IMR-90 (cell line): ENCODE measurements around the gene CD164L2. TPM values are rescaled to one million over a fixed set of nuclear protein-coding genes. Genes with fewer than 3 reads are reported as not detected.

Source experiments
- ATAC-seq: fragments of 200-7000 bp; cut with Tn5 transposase; 2 replicates; pipeline ENCODE4 v1.9.1; 2020; ENCODE audit warnings: low read depth, mild to moderate bottlenecking, moderate library complexity
- BruUV-seq: library from RNA; stranded (reverse); fragments of 400-500 nt; replicated peaks from 2 replicates; lab custom pipeline; 2021; lab: Mats Ljungman, UMichigan
- CTCF ChIA-PET: fragments of 300-600 bp; formaldehyde crosslinking; extraction: SDS; loops from one replicate; lab custom pipeline; 2021; ENCODE audit warnings: antibody characterized with exemption; lab: Yijun Ruan, JAX
- POLR2A ChIA-PET: fragments of 300-600 bp; sonication (Branson Sonifier 250); formaldehyde crosslinking; loops from one replicate; lab custom pipeline; 2022; ENCODE audit warnings: antibody characterized with exemption; ENCODE audit not compliant: unreplicated experiment; lab: Charles Lee
- DNase-seq: peaks from one replicate; pipeline ENCODE4 v3.0.0; 2013
- H2AFZ ChIP-seq: replicated peaks from 2 replicates; pipeline ENCODE3; 2013; ENCODE audit warnings: low read length, mild to moderate bottlenecking; ENCODE audit not compliant: poor library complexity
- H2AK5ac ChIP-seq: 2 replicates; pipeline ENCODE4 v1.6.1; 2013; ENCODE audit warnings: low read depth, low read length, inconsistent platforms
- H2AK9ac ChIP-seq: replicated peaks from 2 replicates; pipeline ENCODE3; 2013; ENCODE audit warnings: mild to moderate bottlenecking, low read depth, low read length, moderate library complexity; ENCODE audit not compliant: poor library complexity
- H2BK120ac ChIP-seq: 2 replicates; pipeline ENCODE4 v1.6.1; 2013; ENCODE audit warnings: low read depth, low read length, inconsistent platforms
- H2BK15ac ChIP-seq: 3 replicates; pipeline ENCODE4 v1.6.1; 2013; ENCODE audit warnings: low read depth, low read length, inconsistent platforms
- H2BK20ac ChIP-seq: 2 replicates; pipeline ENCODE4 v1.6.1; 2013; ENCODE audit warnings: low read depth, mild to moderate bottlenecking, inconsistent platforms, low read length, moderate library complexity
- H2BK5ac ChIP-seq: 2 replicates; pipeline ENCODE4 v1.6.1; 2013; ENCODE audit warnings: mild to moderate bottlenecking, low read depth, low read length, inconsistent platforms; ENCODE audit not compliant: poor library complexity, severe bottlenecking
- H3K14ac ChIP-seq: replicated peaks from 2 replicates; pipeline ENCODE4 v1.6.1; 2013; ENCODE audit warnings: low read depth, low read length, inconsistent platforms
- H3K18ac ChIP-seq: 2 replicates; pipeline ENCODE4 v1.6.1; 2013; ENCODE audit warnings: low read depth, low read length, control low read depth
- H3K23ac ChIP-seq: 2 replicates; pipeline ENCODE4 v1.6.1; 2013; ENCODE audit warnings: low read depth, low read length, inconsistent platforms
- H3K27ac ChIP-seq: 2 replicates; pipeline ENCODE4 v1.5.1; 2013; ENCODE audit warnings: mild to moderate bottlenecking, control low read depth, low read length; ENCODE audit not compliant: insufficient read depth
- H3K27me3 ChIP-seq: 2 replicates; pipeline ENCODE4 v1.6.1; 2013; ENCODE audit warnings: low read length; ENCODE audit not compliant: control insufficient read depth, insufficient read depth
- H3K36me3 ChIP-seq: 2 replicates; pipeline ENCODE4 v1.6.1; 2013; ENCODE audit warnings: low read length, mixed read lengths; ENCODE audit not compliant: control insufficient read depth, insufficient read depth
- H3K4ac ChIP-seq: 2 replicates; pipeline ENCODE4 v1.6.1; 2013; ENCODE audit warnings: low read depth, low read length, inconsistent platforms
- H3K4me1 ChIP-seq: 2 replicates; pipeline ENCODE4 v1.6.1; 2013; ENCODE audit warnings: low read length, mixed read lengths; ENCODE audit not compliant: control insufficient read depth, insufficient read depth
- H3K4me2 ChIP-seq: 2 replicates; pipeline ENCODE4 v1.6.1; 2013; ENCODE audit warnings: low read depth, mild to moderate bottlenecking, control low read depth, low read length, moderate library complexity
- H3K4me3 ChIP-seq: 2 replicates; pipeline ENCODE4 v1.5.1; 2013; ENCODE audit warnings: low read depth, mild to moderate bottlenecking, control low read depth, low read length, moderate library complexity; ENCODE audit not compliant: insufficient read depth
- H3K56ac ChIP-seq: 2 replicates; pipeline ENCODE4 v1.6.1; 2013; ENCODE audit warnings: low read length, inconsistent platforms; ENCODE audit not compliant: insufficient read depth; ENCODE audit errors: extremely low read depth
- H3K79me1 ChIP-seq, 2 experiments: 2 replicates each; pipeline ENCODE4 v1.6.1; 2013; ENCODE audit warnings: low read length in 2 of 2, inconsistent platforms in 1 of 2, low read depth in 1 of 2
- H3K9ac ChIP-seq: 2 replicates; pipeline ENCODE4 v1.6.1; 2013; ENCODE audit warnings: low read depth, low read length, control low read depth
- H3K9me1 ChIP-seq: 2 replicates; pipeline ENCODE4 v1.6.1; 2013; ENCODE audit warnings: low read length, inconsistent platforms; ENCODE audit not compliant: insufficient read depth
- H3K9me3 ChIP-seq: 2 replicates; pipeline ENCODE4 v1.6.1; 2013; ENCODE audit warnings: low read length; ENCODE audit not compliant: control insufficient read depth, insufficient read depth
- H4K20me1 ChIP-seq: 2 replicates; pipeline ENCODE4 v1.6.1; 2013; ENCODE audit warnings: low read length, inconsistent platforms; ENCODE audit not compliant: insufficient read depth
- H4K5ac ChIP-seq: 2 replicates; pipeline ENCODE4 v1.6.1; 2013; ENCODE audit warnings: mild to moderate bottlenecking, low read depth, low read length, control low read depth
- H4K8ac ChIP-seq, 2 experiments: 2 replicates each; pipeline ENCODE4 v1.6.1; 2013; ENCODE audit warnings: low read depth in 2 of 2, low read length in 2 of 2, control low read depth in 1 of 2, inconsistent platforms in 1 of 2
- H4K91ac ChIP-seq: 2 replicates; pipeline ENCODE4 v1.6.1; 2013; ENCODE audit warnings: low read depth, low read length, inconsistent platforms; ENCODE audit not compliant: insufficient read depth
- BHLHE40 ChIP-seq: fragments of 150-350 bp; IDR thresholded peaks from 2 replicates; pipeline ENCODE4 v1.6.1; 2016; ENCODE audit warnings: mild to moderate bottlenecking, low read depth, low read length
- CEBPB ChIP-seq: IDR thresholded peaks from 2 replicates; pipeline ENCODE4 v1.6.1; 2012; ENCODE audit warnings: low read depth, low read length, improper control_type of control experiment
- CHD1 ChIP-seq: IDR thresholded peaks from 2 replicates; pipeline ENCODE4 v1.6.1; 2012; ENCODE audit warnings: low read depth, low read length, improper control_type of control experiment
- CTCF ChIP-seq: conservative IDR thresholded peaks from 2 replicates; pipeline ENCODE4 v1.5.1; 2012; ENCODE audit warnings: mild to moderate bottlenecking, low read depth, low read length, improper control_type of control experiment
- ELK1 ChIP-seq: fragments of 150-350 bp; IDR thresholded peaks from 2 replicates; pipeline ENCODE4 v1.6.1; 2016; ENCODE audit warnings: low read depth, mild to moderate bottlenecking, low read length, moderate library complexity, borderline replicate concordance
- NFE2L2 ChIP-seq: fragments of 150-350 bp; IDR thresholded peaks from 2 replicates; pipeline ENCODE4 v1.6.1; 2016; ENCODE audit warnings: low read depth, mild to moderate bottlenecking, low read length
- POLR2A ChIP-seq: IDR thresholded peaks from 2 replicates; pipeline ENCODE4 v1.6.1; 2012; ENCODE audit warnings: mild to moderate bottlenecking, low read depth, low read length
- RAD21 ChIP-seq: IDR thresholded peaks from 2 replicates; pipeline ENCODE4 v1.6.1; 2012; ENCODE audit warnings: low read length, improper control_type of control experiment
- RCOR1 ChIP-seq: IDR thresholded peaks from 2 replicates; pipeline ENCODE4 v1.6.1; 2012; ENCODE audit warnings: mild to moderate bottlenecking, low read length, improper control_type of control experiment; ENCODE audit not compliant: insufficient replicate concordance
- RFX5 ChIP-seq: IDR thresholded peaks from 2 replicates; pipeline ENCODE4 v1.8.0; 2012; ENCODE audit warnings: low read depth, mild to moderate bottlenecking, low read length, moderate library complexity
- USF2 ChIP-seq: fragments of 150-350 bp; IDR thresholded peaks from 2 replicates; pipeline ENCODE4 v1.6.1; 2017; ENCODE audit warnings: mild to moderate bottlenecking, antibody characterized with exemption, low read length, low read depth
- WGBS, 2 experiments: methylation state at CpG; one replicate each; pipeline versions ENCODE4 v1.1.5 to v1.1.7; 2013; ENCODE audit warnings: missing lambda C conversion rate in 2 of 2; ENCODE audit not compliant: insufficient read length in 1 of 2; ENCODE audit errors: extremely low coverage in 2 of 2; 5-methylcytosine and 5-hydroxymethylcytosine counted together
- dilution Hi-C: fragments of 300-500 bp; cut with HindIII; formaldehyde crosslinking; loops from one replicate; pipeline ENCODE4 v1.14.3; 2018; ENCODE audit warnings: low sequenced_read_pairs; ENCODE audit not compliant: unreplicated experiment
- in situ Hi-C: fragments of 300-500 bp; cut with MboI; formaldehyde crosslinking; loops from 3 replicates; pipeline ENCODE4 v1.14.3; 2019; ENCODE audit warnings: low sequenced_read_pairs, inconsistent platforms, mixed read lengths
- intact Hi-C: fragments of 100-400 bp; cut with micrococcal nuclease; formaldehyde crosslinking; loops from 2 replicates; pipeline ENCODE4 v1.10.0; 2022
- polyA plus RNA-seq, 3 experiments: library from polyadenylated mRNA; depleted of rRNA; stranded (reverse); fragments of >200 nt; gene quantifications; 2 replicates each; pipeline ENCODE4 v1.2.3, GENCODE V29; 2012; ENCODE audit warnings: low replicate concordance in 1 of 3
- total RNA-seq: library from RNA; depleted of rRNA; stranded (reverse); fragments of >200 nt; gene quantifications from 2 replicates; pipeline ENCODE4 v1.2.3, GENCODE V29; 2012

The CD164L2 gene
- total and polyA plus RNA-seq, 2 of the 4 experiments (the other 2 are of a cell fraction): not detected

- BruUV-seq: no TSS peak
- H3K9me1 ChIP-seq: peaks cover 5% of the 10 kb centered on the region; the same call in 1 of the 2 replicates
- no peak overlapping the region for H3K23ac ChIP-seq
- H3K4me3 ChIP-seq: no peak overlapping the region
- ATAC-seq (no peak), DNase-seq (no peak)
- intact Hi-C loops: no loop called here
- ChIA-PET POLR2A (no interaction called here), CTCF (interaction anchor here (1.5 kb wide), 1 partner anchor 11 kb away, joined by 3 read pairs; no protein-coding TSS in a partner anchor)
- no peak overlapping the region for H2AK9ac ChIP-seq
- no peak overlapping the region for H4K8ac ChIP-seq
- H4K20me1 ChIP-seq: no peaks in the 10 kb centered on the region
- H2BK20ac ChIP-seq: no peak overlapping the region
- no peak overlapping the region for H2BK120ac ChIP-seq
- no peak overlapping the region for H3K18ac ChIP-seq
- H3K79me1 ChIP-seq: peaks cover 38 to 51% of the 10 kb centered on the region in 2 experiments
- no peak overlapping the region for H3K14ac ChIP-seq
- no peak overlapping the region for H3K56ac ChIP-seq
- no peak overlapping the region for H3K9ac ChIP-seq
- H3K27ac ChIP-seq: no peak overlapping the region
- no peak overlapping the region for H2BK15ac ChIP-seq
- H4K91ac ChIP-seq: no peak overlapping the region
- peaks cover 68% of the 10 kb centered on the region for H3K36me3 ChIP-seq
- 100% methylated on average over 1 of the region's 4 CpGs; no CpG with 5 or more reads in 1 of the 2 experiments for WGBS, 2 experiments
- no peaks in the 10 kb centered on the region for H3K9me3 ChIP-seq
- peaks cover under 1% of the 10 kb centered on the region for H3K4me1 ChIP-seq
- dilution Hi-C loops: no loop called here
- in situ Hi-C loops: loop anchor here (10.0 kb wide), 1 partner anchor 252 kb away; no protein-coding TSS in a partner anchor
- TF ChIP-seq CHD1 (no peak), RAD21 (no peak), CEBPB (no peak), NFE2L2 (no peak), ELK1 (no peak), USF2 (no peak), BHLHE40 (no peak), RFX5 (no peak), RCOR1 (no peak), CTCF (no peak), POLR2A (no peak)
- H2AFZ ChIP-seq: no peak overlapping the region
- H3K4me2 ChIP-seq: no peak overlapping the region
- H3K27me3 ChIP-seq: no peaks in the 10 kb centered on the region
- no peak overlapping the region for H3K4ac ChIP-seq
- no peak overlapping the region for H2AK5ac ChIP-seq
- no peak overlapping the region for H2BK5ac ChIP-seq
- H4K5ac ChIP-seq: no peak overlapping the region
Measured at GRCh38 chr1:27412502-27412901, 29.4 kb upstream of the CD164L2 start.
